GM19468 (cell line): ENCODE results near the gene FRAS1.
"Not testable (repeated sequence)": the region's sequence is repeated elsewhere in the genome, so short reads cannot be mapped to it uniquely, and the experiment has no call there.

Experiments
- ATAC-seq: cut with Tn5 transposase; IDR thresholded peaks from one replicate; pipeline ENCODE4 v1.9.1; 2021; ENCODE audit warnings: mild to moderate bottlenecking, moderate library complexity, moderate number of reproducible peaks; ENCODE audit not compliant: unreplicated experiment; ENCODE audit errors: extremely low read depth

FRAS1 gene

GRCh38 chr4:78476108-78476704 is 419.1 kb downstream of the FRAS1 start:
- no peak for ATAC-seq

- no peak for ATAC-seq
Measured at GRCh38 chr4:78477276-78477675, 420.2 kb downstream of the FRAS1 start.

GRCh38 chr4:78478523-78478922 is 421.4 kb downstream of the FRAS1 start:
- no peak for ATAC-seq

- ATAC-seq, result no peak
Measured at GRCh38 chr4:78480286-78480685, 423.2 kb downstream of the FRAS1 start.

- ATAC-seq, result no peak
Measured at GRCh38 chr4:78481180-78481579, 424.1 kb downstream of the FRAS1 start.

- no peak for ATAC-seq
Measured at GRCh38 chr4:78482281-78482680, 425.2 kb downstream of the FRAS1 start.

GRCh38 chr4:78483811-78484210 is 426.7 kb downstream of the FRAS1 start:
- no peak for ATAC-seq

- no peak for ATAC-seq
Measured at GRCh38 chr4:78484574-78484973, 427.5 kb downstream of the FRAS1 start.

GRCh38 chr4:78493731-78494130 is 436.6 kb downstream of the FRAS1 start:
- ATAC-seq, result no peak

- ATAC-seq, result no peak
Measured at GRCh38 chr4:78496021-78496643, 439.0 kb downstream of the FRAS1 start.

- not testable (repeated sequence) for ATAC-seq
Measured at GRCh38 chr4:78506260-78506659, 449.1 kb downstream of the FRAS1 start.

GRCh38 chr4:78509043-78509442 is 451.9 kb downstream of the FRAS1 start:
- ATAC-seq, result no peak

- ATAC-seq, result no peak
Measured at GRCh38 chr4:78510108-78510507, 453.0 kb downstream of the FRAS1 start.

GRCh38 chr4:78510681-78511080 is 453.6 kb downstream of the FRAS1 start:
- ATAC-seq, result no peak

- no peak for ATAC-seq
Measured at GRCh38 chr4:78512357-78512920, 455.3 kb downstream of the FRAS1 start.

- ATAC-seq, result no peak
Measured at GRCh38 chr4:78513411-78513975, 456.4 kb downstream of the FRAS1 start.

GRCh38 chr4:78517050-78517652 is 460.0 kb downstream of the FRAS1 start:
- no peak for ATAC-seq

- ATAC-seq, result no peak
Measured at GRCh38 chr4:78518561-78518960, 461.4 kb downstream of the FRAS1 start.

- ATAC-seq, result no peak
Measured at GRCh38 chr4:78519962-78520361, 462.8 kb downstream of the FRAS1 start.

GRCh38 chr4:78520808-78521226 is 463.7 kb downstream of the FRAS1 start:
- no peak for ATAC-seq

GRCh38 chr4:78524009-78524408 is 466.9 kb downstream of the FRAS1 start:
- ATAC-seq, result no peak
